B cell (primary cell): ENCODE data around the gene AFF1. TPM values are rescaled to one million over a fixed set of nuclear protein-coding genes. Genes with fewer than 3 reads are reported as not detected.
A peak's percentile ranks its signal among the peaks of the same experiment; 100 is the strongest.

Experiments
- ATAC-seq: fragments of 200-7000 bp; cut with Tn5 transposase; one replicate; pipeline ENCODE4 v1.10.0; 2021; ENCODE audit warnings: low read depth, mild to moderate bottlenecking, moderate number of reproducible peaks, moderate library complexity
- CTCF ChIA-PET: fragments of 350-600 bp; sonication (Branson Sonifier 250); formaldehyde crosslinking; loops from one replicate; lab custom pipeline; 2021; ENCODE audit warnings: antibody characterized with exemption, inconsistent platforms; lab: Charles Lee
- POLR2A ChIA-PET: fragments of 350-600 bp; sonication (Branson Sonifier 250); formaldehyde crosslinking; loops from one replicate; lab custom pipeline; 2021; ENCODE audit warnings: antibody characterized with exemption; lab: Charles Lee
- DNase-seq: peaks from one replicate; pipeline ENCODE4 v3.0.0; 2013
- H2AFZ ChIP-seq: 2 replicates; pipeline ENCODE4 v1.6.1; 2012; ENCODE audit warnings: mild to moderate bottlenecking, low read depth, low read length; ENCODE audit not compliant: insufficient read depth, poor library complexity, severe bottlenecking
- H3K27ac ChIP-seq, 2 donors: 1 replicate in 1 of 2; 2 replicates in 1 of 2; pipeline ENCODE4 v1.5.1; 2012 to 2013; ENCODE audit warnings: low read length in 2 of 2, mild to moderate bottlenecking in 2 of 2, moderate library complexity in 1 of 2
- H3K27me3 ChIP-seq, 4 experiments: fragments of 200-600 bp in 1 of 4; sonication (generic) in 1 of 4; replicated peaks in 1 of 4; 1 replicate in 2 of 4; 2 replicates in 2 of 4; pipeline versions ENCODE4 v1.6.1 to v1.7.0; 2013 to 2016; ENCODE audit warnings: low read length in 3 of 4, mild to moderate bottlenecking in 2 of 4, mixed read lengths in 1 of 4, moderate library complexity in 1 of 4; ENCODE audit not compliant: insufficient read depth in 4 of 4, control insufficient read depth in 3 of 4; ENCODE audit errors: control extremely low read depth in 1 of 4
- H3K36me3 ChIP-seq, 2 experiments: replicated peaks in 1 of 2; 1 replicate in 1 of 2; 2 replicates in 1 of 2; pipeline versions ENCODE4 v1.6.1 to v1.7.1; 2013; ENCODE audit warnings: low read length in 1 of 2; ENCODE audit not compliant: insufficient read depth in 2 of 2, control insufficient read depth in 1 of 2; ENCODE audit errors: control extremely low read depth in 1 of 2, extremely low read depth in 1 of 2
- H3K4me1 ChIP-seq, 2 donors: fragments of 200-600 bp in 1 of 2; sonication (generic) in 1 of 2; 1 replicate in 1 of 2; 2 replicates in 1 of 2; pipeline versions ENCODE4 v1.5.1 to v1.6.1; 2013 to 2017; ENCODE audit warnings: low read length in 2 of 2; ENCODE audit not compliant: control insufficient read depth in 2 of 2, insufficient read depth in 2 of 2
- H3K4me2 ChIP-seq: replicated peaks from 2 replicates; pipeline ENCODE3; 2012; ENCODE audit warnings: mild to moderate bottlenecking, low read depth, low read length; ENCODE audit not compliant: poor library complexity, severe bottlenecking
- H3K4me3 ChIP-seq, 5 experiments: fragments of 200-600 bp in 1 of 5; sonication (generic) in 1 of 5; 1 replicate in 3 of 5; 2 replicates in 2 of 5; pipeline versions ENCODE4 v1.5.1 to v1.7.0; 2011 to 2016; ENCODE audit warnings: low read length in 4 of 5, mild to moderate bottlenecking in 4 of 5, low read depth in 2 of 5, control low read depth in 1 of 5, moderate library complexity in 1 of 5; ENCODE audit not compliant: insufficient read depth in 1 of 5; ENCODE audit errors: control extremely low read depth in 1 of 5, extremely low read depth in 1 of 5
- H3K79me2 ChIP-seq: fragments of 200-600 bp; sonication (generic); one replicate; pipeline ENCODE4 v1.6.0; 2016; ENCODE audit warnings: low read length; ENCODE audit not compliant: control insufficient read depth, insufficient read depth
- H3K9ac ChIP-seq: fragments of 200-600 bp; sonication (generic); 2 replicates; pipeline ENCODE4 v1.6.1; 2017; ENCODE audit warnings: mild to moderate bottlenecking, low read length, moderate library complexity
- H3K9me3 ChIP-seq, 3 donors: one replicate each; pipeline versions ENCODE4 v1.6.1 to v1.7.1; 2013; ENCODE audit warnings: low read length in 2 of 3; ENCODE audit not compliant: control insufficient read depth in 2 of 3, insufficient read depth in 1 of 3; ENCODE audit errors: control extremely low read depth in 1 of 3
- H4K20me1 ChIP-seq: 2 replicates; pipeline ENCODE4 v1.6.0; 2012; ENCODE audit warnings: mild to moderate bottlenecking, low read length; ENCODE audit not compliant: insufficient read depth, control insufficient read depth, poor library complexity, severe bottlenecking
- H3K27ac Mint-ChIP-seq: one replicate; pipeline ENCODE4 v1.8.0; 2021; ENCODE audit warnings: mixed read lengths
- H3K27me3 Mint-ChIP-seq: one replicate; pipeline ENCODE4 v1.8.0; 2021; ENCODE audit warnings: mixed read lengths
- H3K4me1 Mint-ChIP-seq: one replicate; pipeline ENCODE4 v1.8.0; 2021; ENCODE audit warnings: mixed read lengths
- H3K4me3 Mint-ChIP-seq: one replicate; pipeline ENCODE4 v1.8.0; 2021; ENCODE audit warnings: mixed read lengths
- H3K9me3 Mint-ChIP-seq: one replicate; pipeline ENCODE4 v1.8.0; 2022; ENCODE audit warnings: mixed read lengths; ENCODE audit not compliant: insufficient read depth
- EZH2 ChIP-seq: IDR thresholded peaks from 2 replicates; pipeline ENCODE4 v1.6.1; 2012; ENCODE audit warnings: borderline replicate concordance, low read depth, mild to moderate bottlenecking, moderate library complexity, low read length; ENCODE audit not compliant: insufficient read depth, poor library complexity, severe bottlenecking
- WGBS: methylation state at CpG from one replicate; pipeline ENCODE4 v1.1.5; 2013; ENCODE audit warnings: missing lambda C conversion rate; ENCODE audit not compliant: insufficient coverage; 5-methylcytosine and 5-hydroxymethylcytosine counted together
- intact Hi-C: fragments of 100-400 bp; cut with micrococcal nuclease; formaldehyde crosslinking; loops from one replicate; pipeline ENCODE4 v1.10.0; 2022
- polyA plus RNA-seq: library from polyadenylated mRNA; depleted of rRNA; stranded (reverse); fragments of >200 nt; gene quantifications from 2 replicates; pipeline ENCODE4 v1.2.3, GENCODE V29; 2012
- total RNA-seq, 2 donors: library from RNA; stranded (reverse); fragments of 120-200 nt in 1 of 2; gene quantifications; 1 replicate in 1 of 2; 2 replicates in 1 of 2; pipeline versions ENCODE4 v1.2.3 to v1.2.4, GENCODE V29; 2013 to 2022
- TF ChIP-seq, protein P1 (sequence below): fragments of 200-600 bp; IDR thresholded peaks from one replicate; pipeline ENCODE4 v1.8.0; 2022; ENCODE audit warnings: antibody characterized with exemption, mild to moderate bottlenecking

AFF1 gene
- total and polyA plus RNA-seq, 2 donors (not counting 1 experiment from before 2014, with no cell fraction given) = 15.3 to 135 TPM

DNA sequence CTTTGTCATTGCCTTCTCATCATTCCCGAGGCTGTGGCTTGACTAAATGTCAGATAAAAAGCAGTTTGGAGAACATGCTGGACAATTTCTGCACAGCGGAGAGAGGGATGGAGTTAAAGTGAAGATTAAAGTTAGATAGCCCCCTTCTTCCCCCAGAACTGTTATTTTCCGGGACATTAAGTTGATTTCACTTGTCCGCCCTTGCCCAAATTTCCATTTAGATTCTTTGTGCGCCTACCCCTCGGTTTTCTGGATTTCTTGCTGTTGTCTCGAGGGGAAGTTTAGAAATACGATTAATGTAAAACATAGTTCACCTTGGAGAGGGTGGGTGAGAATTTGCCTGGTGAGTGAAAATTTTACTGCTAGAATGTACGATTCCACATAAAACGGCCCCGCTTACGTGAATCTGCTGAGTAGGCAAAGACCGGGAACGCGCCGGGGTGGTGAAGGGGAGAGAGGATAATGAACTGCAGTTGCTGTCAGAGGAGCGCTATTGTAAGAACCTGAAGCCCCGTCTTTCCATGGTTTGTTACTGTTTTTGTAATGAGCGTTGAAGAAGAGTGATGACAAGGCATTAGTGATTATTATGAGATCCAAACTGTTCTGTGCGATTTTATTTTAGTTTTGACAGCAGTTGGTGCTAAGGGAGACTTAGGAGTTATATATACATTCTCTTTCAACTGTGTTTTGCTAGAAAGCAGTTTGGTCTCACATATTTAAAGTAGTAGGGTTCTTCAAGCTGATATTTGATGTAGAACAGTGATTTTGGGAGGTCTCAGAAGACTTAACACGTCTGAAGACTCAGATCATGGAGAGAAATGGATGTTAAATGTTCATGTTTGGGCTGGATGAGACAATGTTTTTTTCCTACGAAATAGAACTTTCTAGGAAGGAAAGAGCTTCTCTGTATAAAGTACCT, 73.0 kb downstream of the AFF1 start:
- Histone ChIP-seq H3K4me1 (peaks cover 44 to 51% of the 10 kb centered on the region in 2 donors), H3K4me2 (peak overlapping the region; percentile 93), H4K20me1 (peaks cover 26% of the 10 kb centered on the region), H3K4me3 (peak overlapping the region; percentile 67 to 100 (median 89)), H3K36me3 (peaks cover 0 to under 1% of the 10 kb centered on the region in 2 experiments), H3K9me3 (peaks cover 0 to 1% (median 0%) of the 10 kb centered on the region in 3 donors), H3K9ac (peak overlapping the region; percentile 95), H3K27me3 (no peaks in the 10 kb centered on the region), H3K79me2 (peaks cover 64% of the 10 kb centered on the region), H2AFZ (peak overlapping the region; percentile 84), H3K27ac (peak overlapping the region; percentile 88 to 92)
- Mint-ChIP-seq H3K4me3 (peak overlapping the region; percentile 99), H3K4me1 (peaks cover 62% of the 10 kb centered on the region), H3K27ac (peak overlapping the region; percentile 95), H3K9me3 (no peaks in the 10 kb centered on the region), H3K27me3 (no peaks in the 10 kb centered on the region)
- ATAC-seq (no peak), DNase-seq (peak; percentile 43)
- 0% methylated on average over 14 of the region's 22 CpGs for WGBS
- TF ChIP-seq, protein P1, sequence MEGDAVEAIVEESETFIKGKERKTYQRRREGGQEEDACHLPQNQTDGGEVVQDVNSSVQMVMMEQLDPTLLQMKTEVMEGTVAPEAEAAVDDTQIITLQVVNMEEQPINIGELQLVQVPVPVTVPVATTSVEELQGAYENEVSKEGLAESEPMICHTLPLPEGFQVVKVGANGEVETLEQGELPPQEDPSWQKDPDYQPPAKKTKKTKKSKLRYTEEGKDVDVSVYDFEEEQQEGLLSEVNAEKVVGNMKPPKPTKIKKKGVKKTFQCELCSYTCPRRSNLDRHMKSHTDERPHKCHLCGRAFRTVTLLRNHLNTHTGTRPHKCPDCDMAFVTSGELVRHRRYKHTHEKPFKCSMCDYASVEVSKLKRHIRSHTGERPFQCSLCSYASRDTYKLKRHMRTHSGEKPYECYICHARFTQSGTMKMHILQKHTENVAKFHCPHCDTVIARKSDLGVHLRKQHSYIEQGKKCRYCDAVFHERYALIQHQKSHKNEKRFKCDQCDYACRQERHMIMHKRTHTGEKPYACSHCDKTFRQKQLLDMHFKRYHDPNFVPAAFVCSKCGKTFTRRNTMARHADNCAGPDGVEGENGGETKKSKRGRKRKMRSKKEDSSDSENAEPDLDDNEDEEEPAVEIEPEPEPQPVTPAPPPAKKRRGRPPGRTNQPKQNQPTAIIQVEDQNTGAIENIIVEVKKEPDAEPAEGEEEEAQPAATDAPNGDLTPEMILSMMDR = no peak
- no peak for TF ChIP-seq EZH2
- POLR2A ChIA-PET = interaction anchor here (0.5 to 2.8 kb wide), 12 partner anchors 10 to 87 kb away, joined by 3 to 51 read pairs (median 4); partner anchors contain the start of gene AFF1
- CTCF ChIA-PET = interaction anchor here (0.5 to 9.2 kb wide), 9 partner anchors 10 to 144 kb away, joined by 3 to 93 read pairs (median 10); partner anchors contain the start of gene AFF1
- intact Hi-C loops = loop anchor here (1.0 to 5.0 kb wide), 5 partner anchors 20 to 415 kb away; partner anchors contain the start of genes KLHL8 and NUDT9
